A549 (cell line): ENCODE data around the gene C4orf36. TPM values are rescaled to one million over a fixed set of nuclear protein-coding genes. Genes with fewer than 3 reads are reported as not detected.

Experiments
- ATAC-seq, 2 experiments: fragments of 200-7000 bp in 1 of 2; fragments of >200 bp in 1 of 2; cut with Nextera tagmentation in 1 of 2; cut with Tn5 transposase in 1 of 2; 3 replicates each; pipeline versions ENCODE4 v1.8.0 to v1.9.1; 2018 to 2020; ENCODE audit warnings: mild to moderate bottlenecking in 1 of 2, moderate library complexity in 1 of 2
- CTCF ChIA-PET: fragments of 300-600 bp; sonication (Branson Sonifier 250); formaldehyde crosslinking; extraction: SDS; loops from one replicate; lab custom pipeline; 2021; ENCODE audit warnings: antibody characterized with exemption, inconsistent platforms; lab: Yijun Ruan, JAX
- POLR2A ChIA-PET: fragments of 350-600 bp; formaldehyde crosslinking; extraction: SDS; loops from one replicate; lab custom pipeline; 2021; ENCODE audit warnings: antibody characterized with exemption, inconsistent platforms; lab: Yijun Ruan, JAX
- DNase-seq, 2 experiments: peaks; one replicate each; pipeline versions ENCODE4 v3.0.0 to v3.0.0-alpha.2; 2011 to 2016; ENCODE audit warnings: low read depth in 1 of 2, low spot score in 1 of 2
- FAIRE-seq: peaks from 2 replicates; lab custom pipeline; 2011; peaks lifted over from hg19 to GRCh38; lab: Jason Lieb, UNC
- H3K27ac ChIP-seq, 2 experiments: fragments of >200 bp; sonication (Bioruptor Twin); formaldehyde crosslinking; 3 replicates each; pipeline ENCODE4 v1.5.1; 2016 to 2017
- H3K4me1 ChIP-seq: fragments of >200 bp; sonication (Bioruptor Twin); formaldehyde crosslinking; 3 replicates; pipeline ENCODE4 v1.6.1; 2016
- H3K4me2 ChIP-seq: fragments of >200 bp; sonication (Bioruptor Twin); formaldehyde crosslinking; 3 replicates; pipeline ENCODE4 v1.6.1; 2016
- H3K4me3 ChIP-seq: fragments of >200 bp; sonication (Bioruptor Twin); formaldehyde crosslinking; 3 replicates; pipeline ENCODE4 v1.5.1; 2016
- H3K9me3 ChIP-seq: fragments of >200 bp; sonication (Bioruptor Twin); formaldehyde crosslinking; 3 replicates; pipeline ENCODE4 v1.6.1; 2016
- CHD2 ChIP-seq: fragments of 150-350 bp; IDR thresholded peaks from 2 replicates; pipeline ENCODE4 v1.6.1; 2014; ENCODE audit warnings: low read length; ENCODE audit not compliant: partially characterized antibody
- CHD4 ChIP-seq: fragments of 200-600 bp; sonication (generic); IDR thresholded peaks from 2 replicates; pipeline ENCODE4 v1.6.1; 2016; ENCODE audit warnings: antibody characterized with exemption, mild to moderate bottlenecking, borderline replicate concordance
- E2F6 ChIP-seq: IDR thresholded peaks from 2 replicates; pipeline ENCODE4 v1.6.1; 2012; ENCODE audit warnings: low read depth, borderline replicate concordance
- EHF ChIP-seq: fragments of 250-450 bp; sonication (Bioruptor Pico); IDR thresholded peaks from 2 replicates; pipeline ENCODE4 v1.5.0; 2020; ENCODE audit warnings: mild to moderate bottlenecking
- EP300 ChIP-seq, 2 experiments: fragments of >200 bp; sonication (Bioruptor Twin); formaldehyde crosslinking; IDR thresholded peaks; 2 replicates in 1 of 2; 3 replicates in 1 of 2; pipeline ENCODE4 v1.6.1; 2016 to 2017
- FOSB ChIP-seq: fragments of 250-450 bp; sonication (Bioruptor Pico); IDR thresholded peaks from 2 replicates; pipeline ENCODE4 v1.5.0; 2020; ENCODE audit warnings: mild to moderate bottlenecking, moderate library complexity
- FOXS1 ChIP-seq: fragments of 250-450 bp; sonication (Bioruptor Pico); IDR thresholded peaks from 2 replicates; pipeline ENCODE4 v1.5.0; 2020; ENCODE audit warnings: mild to moderate bottlenecking, moderate library complexity
- HES2 ChIP-seq: fragments of >200 bp; sonication (Bioruptor Twin); formaldehyde crosslinking; IDR thresholded peaks from 2 replicates; pipeline ENCODE4 v1.6.1; 2016
- HEYL ChIP-seq: fragments of 250-450 bp; sonication (Bioruptor Pico); IDR thresholded peaks from 2 replicates; pipeline ENCODE4 v1.8.0; 2021; ENCODE audit warnings: mild to moderate bottlenecking, moderate library complexity
- JUNB ChIP-seq: fragments of >200 bp; sonication (Bioruptor Twin); formaldehyde crosslinking; IDR thresholded peaks from 2 replicates; pipeline ENCODE4 v1.6.1; 2016
- KDM5A ChIP-seq: fragments of 200-600 bp; sonication (generic); IDR thresholded peaks from 2 replicates; pipeline ENCODE4 v1.6.1; 2016; ENCODE audit warnings: antibody characterized with exemption, mild to moderate bottlenecking
- MAFK ChIP-seq: fragments of 450-650 bp; IDR thresholded peaks from 2 replicates; pipeline ENCODE4 v1.6.1; 2014; ENCODE audit not compliant: partially characterized antibody
- MAX ChIP-seq: IDR thresholded peaks from 2 replicates; pipeline ENCODE4 v1.6.1; 2012
- MYC ChIP-seq: IDR thresholded peaks from 2 replicates; pipeline ENCODE4 v1.6.1; 2012; ENCODE audit warnings: mild to moderate bottlenecking, inconsistent platforms, low read length, improper control_type of control experiment, borderline replicate concordance
- NR3C1 ChIP-seq: fragments of >200 bp; sonication (Bioruptor Twin); formaldehyde crosslinking; IDR thresholded peaks from 3 replicates; pipeline ENCODE4 v1.6.1; 2017
- PHF8 ChIP-seq: fragments of 200-600 bp; sonication (generic); IDR thresholded peaks from 2 replicates; pipeline ENCODE4 v1.6.1; 2016; ENCODE audit warnings: low read depth, mild to moderate bottlenecking, antibody characterized with exemption, moderate library complexity, borderline replicate concordance
- POLR2AphosphoS2 ChIP-seq: conservative IDR thresholded peaks from 2 replicates; pipeline ENCODE4 v1.6.1; 2012; ENCODE audit warnings: low read length, improper control_type of control experiment, inconsistent platforms
- RARB ChIP-seq: fragments of 250-450 bp; sonication (Bioruptor Pico); IDR thresholded peaks from 2 replicates; pipeline ENCODE4 v1.8.0; 2021; ENCODE audit warnings: mild to moderate bottlenecking, moderate library complexity
- REST ChIP-seq: fragments of 200-600 bp; sonication (generic); IDR thresholded peaks from 2 replicates; pipeline ENCODE4 v1.6.1; 2016; ENCODE audit warnings: antibody characterized with exemption, mild to moderate bottlenecking, moderate library complexity
- RFX5 ChIP-seq: fragments of 450-650 bp; IDR thresholded peaks from 2 replicates; pipeline ENCODE4 v1.7.1; 2014; ENCODE audit warnings: antibody characterized with exemption, mild to moderate bottlenecking, moderate library complexity
- SMC3 ChIP-seq: fragments of >200 bp; sonication (Bioruptor Twin); formaldehyde crosslinking; IDR thresholded peaks from 3 replicates; pipeline ENCODE4 v1.6.1; 2018; ENCODE audit warnings: inconsistent platforms
- ZC3H11A ChIP-seq: fragments of 450-650 bp; IDR thresholded peaks from 2 replicates; pipeline ENCODE4 v1.6.1; 2014; ENCODE audit warnings: antibody characterized with exemption, mild to moderate bottlenecking
- ZNF302 ChIP-seq: fragments of 250-450 bp; sonication (Bioruptor Pico); IDR thresholded peaks from 2 replicates; pipeline ENCODE4 v1.9.0; 2021; ENCODE audit warnings: inconsistent platforms, mild to moderate bottlenecking, moderate library complexity
- WGBS: methylation state at CpG from one replicate; pipeline ENCODE4 v1.1.6; 2017; ENCODE audit errors: missing lambda C conversion rate; 5-methylcytosine and 5-hydroxymethylcytosine counted together
- polyA plus RNA-seq, 4 experiments: library from polyadenylated mRNA; depleted of rRNA in 3 of 4; stranded (reverse); fragments of >200 nt; fragmentation: RNase III in 1 of 4; extraction: RNeasy Plus Mini Kit Qiagen cat#74134 plus additional on column Dnase treatment in 1 of 4; gene quantifications; 2 replicates in 3 of 4; 3 replicates in 1 of 4; pipeline ENCODE4 v1.2.3, GENCODE V29; 2011 to 2017
- TF ChIP-seq, protein P1 (sequence below): fragments of 250-450 bp; sonication (Bioruptor Pico); IDR thresholded peaks from 2 replicates; pipeline ENCODE4 v1.5.0; 2021; ENCODE audit warnings: mild to moderate bottlenecking, moderate library complexity, borderline replicate concordance

The C4orf36 gene
- polyA plus RNA-seq, 2 of the 4 experiments (the other 2 are of a cell fraction), result 1.5 to 1.9 TPM

- H3K27ac ChIP-seq, result no peak overlapping the region
- H3K4me2 ChIP-seq, result no peak overlapping the region
- no peak for TF ChIP-seq REST
- TF ChIP-seq JUNB, result no peak
- TF ChIP-seq HES2, result no peak
- no peak for TF ChIP-seq FOSB (CRISPR knock-in tag)
- POLR2A ChIA-PET, result no interaction called here
- H3K4me1 ChIP-seq, result peaks cover 5% of the 10 kb centered on the region; the same call in 2 of the 3 replicates
- no peaks in the 10 kb centered on the region for H3K9me3 ChIP-seq
- CTCF ChIA-PET, result interaction anchor here (0.6 to 3.6 kb wide), 4 partner anchors 9 to 397 kb away, joined by 3 to 51 read pairs (median 5); no protein-coding TSS in a partner anchor
- ATAC-seq (no peak), DNase-seq (peak in 1 of 2 experiments; percentile 29), FAIRE-seq (no peak)
- H3K4me3 ChIP-seq, result no peak overlapping the region
Measured at GRCh38 chr4:86894455-86894854, 2.2 kb upstream of the C4orf36 start.

DNA sequence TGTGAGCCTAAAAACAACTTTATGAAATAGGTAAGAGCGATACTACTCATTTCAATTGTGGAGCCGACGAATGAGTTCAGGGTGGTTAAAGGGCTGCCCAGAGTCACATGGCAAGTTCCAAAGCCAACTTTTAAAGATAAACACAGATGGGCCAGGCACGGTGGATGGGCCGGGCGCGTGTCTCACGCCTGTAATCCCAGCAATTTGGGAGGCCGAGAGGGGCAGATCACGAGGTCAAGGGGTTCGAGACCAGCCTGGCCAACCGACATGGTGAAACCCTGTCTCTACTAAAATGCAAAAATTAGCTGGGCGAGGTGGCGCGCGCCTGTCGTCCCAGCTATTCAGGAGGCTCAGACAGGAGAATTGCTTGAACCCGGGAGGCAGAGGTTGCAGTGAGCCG is 914 bp upstream of the C4orf36 start:
- CTCF ChIA-PET, result interaction anchor here (3.6 kb wide), 1 partner anchor 396 kb away, joined by 51 read pairs; no protein-coding TSS in a partner anchor
- 96% methylated on average over 19 of the region's 19 CpGs for WGBS
- TF ChIP-seq NR3C1 (no peak), RFX5 (no peak), FOXS1 (CRISPR knock-in tag) (no peak), CHD4 (no peak), SMC3 (no peak), CHD2 (no peak), MAX (no peak), ZNF302 (CRISPR knock-in tag) (no peak), EP300 (IDR thresholded peaks at IDR 0.05) (no peak), PHF8 (no peak), KDM5A (no peak), EHF (CRISPR knock-in tag) (no peak), POLR2AphosphoS2 (no peak), HEYL (CRISPR knock-in tag) (no peak), RARB (CRISPR knock-in tag) (no peak), MAFK (no peak), E2F6 (no peak), ZC3H11A (no peak), MYC (no peak)
- TF ChIP-seq, protein P1, sequence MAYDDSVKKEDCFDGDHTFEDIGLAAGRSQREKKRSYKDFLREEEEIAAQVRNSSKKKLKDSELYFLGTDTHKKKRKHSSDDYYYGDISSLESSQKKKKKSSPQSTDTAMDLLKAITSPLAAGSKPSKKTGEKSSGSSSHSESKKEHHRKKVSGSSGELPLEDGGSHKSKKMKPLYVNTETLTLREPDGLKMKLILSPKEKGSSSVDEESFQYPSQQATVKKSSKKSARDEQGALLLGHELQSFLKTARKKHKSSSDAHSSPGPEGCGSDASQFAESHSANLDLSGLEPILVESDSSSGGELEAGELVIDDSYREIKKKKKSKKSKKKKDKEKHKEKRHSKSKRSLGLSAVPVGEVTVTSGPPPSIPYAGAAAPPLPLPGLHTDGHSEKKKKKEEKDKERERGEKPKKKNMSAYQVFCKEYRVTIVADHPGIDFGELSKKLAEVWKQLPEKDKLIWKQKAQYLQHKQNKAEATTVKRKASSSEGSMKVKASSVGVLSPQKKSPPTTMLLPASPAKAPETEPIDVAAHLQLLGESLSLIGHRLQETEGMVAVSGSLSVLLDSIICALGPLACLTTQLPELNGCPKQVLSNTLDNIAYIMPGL (CRISPR knock-in tag), result no peak
- Histone ChIP-seq H3K4me1 (peaks cover 5% of the 10 kb centered on the region; the same call in 2 of the 3 replicates), H3K9me3 (no peaks in the 10 kb centered on the region), H3K27ac (no peak overlapping the region), H3K4me3 (no peak overlapping the region), H3K4me2 (peak overlapping the region; percentile 84)
- POLR2A ChIA-PET, result interaction anchor here (1.0 kb wide), 1 partner anchor 299 kb away, joined by 6 read pairs; the partner anchor contains the start of gene PTPN13
- DNase-seq (no peak), ATAC-seq (no peak), FAIRE-seq (no peak)
